ENCODE data around the gene CTNND2.

Gene CTNND2

DNA sequence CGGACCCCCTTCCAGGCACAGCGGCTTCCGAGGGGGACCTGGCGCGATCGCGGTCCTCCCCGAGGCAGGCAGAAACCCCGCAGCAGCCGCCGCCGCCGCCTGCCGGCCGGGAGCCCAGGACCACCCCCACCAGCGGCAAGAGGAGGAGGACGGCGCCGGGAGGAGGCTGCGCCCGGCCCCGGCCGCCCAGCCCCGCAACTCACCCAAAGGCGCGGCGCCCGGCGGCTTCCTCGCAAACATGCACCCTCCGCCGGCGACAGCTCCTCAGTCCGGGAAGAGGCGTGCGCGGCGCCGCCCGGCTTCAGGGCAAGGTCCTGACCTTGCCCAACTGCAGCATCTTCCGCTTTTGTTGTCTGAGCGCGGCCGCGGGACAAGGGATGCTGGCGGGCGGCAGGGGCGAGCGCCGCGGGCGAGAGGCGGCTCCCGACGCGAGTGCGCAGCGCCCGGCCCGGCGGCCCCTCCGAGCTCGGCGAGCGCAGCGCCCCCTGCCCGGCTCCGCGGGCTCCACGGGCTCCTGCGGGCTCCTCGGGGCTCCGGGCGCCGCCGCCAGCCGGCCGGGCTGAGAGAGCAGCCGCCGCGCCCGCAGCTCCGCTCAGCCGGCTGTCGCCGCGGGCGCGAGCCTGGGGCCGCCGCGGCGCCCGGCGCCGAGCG lies 507 bp downstream of the CTNND2 start:
- Histone ChIP-seq H3K27ac (peak overlapping the region; percentile 65), H3K9me3 (ENCODE audit: severe bottlenecking) (no peaks in the 10 kb centered on the region), H3K27me3 (ENCODE audit: insufficient read depth, low read depth, severe bottlenecking) (no peaks in the 10 kb centered on the region), H3K36me3 (no peaks in the 10 kb centered on the region), H3K4me3 (ENCODE audit: low read depth, low read length) (peak overlapping the region; percentile 84)
- peak; percentile 59 for DNase-seq
- TF ChIP-seq, protein P1, sequence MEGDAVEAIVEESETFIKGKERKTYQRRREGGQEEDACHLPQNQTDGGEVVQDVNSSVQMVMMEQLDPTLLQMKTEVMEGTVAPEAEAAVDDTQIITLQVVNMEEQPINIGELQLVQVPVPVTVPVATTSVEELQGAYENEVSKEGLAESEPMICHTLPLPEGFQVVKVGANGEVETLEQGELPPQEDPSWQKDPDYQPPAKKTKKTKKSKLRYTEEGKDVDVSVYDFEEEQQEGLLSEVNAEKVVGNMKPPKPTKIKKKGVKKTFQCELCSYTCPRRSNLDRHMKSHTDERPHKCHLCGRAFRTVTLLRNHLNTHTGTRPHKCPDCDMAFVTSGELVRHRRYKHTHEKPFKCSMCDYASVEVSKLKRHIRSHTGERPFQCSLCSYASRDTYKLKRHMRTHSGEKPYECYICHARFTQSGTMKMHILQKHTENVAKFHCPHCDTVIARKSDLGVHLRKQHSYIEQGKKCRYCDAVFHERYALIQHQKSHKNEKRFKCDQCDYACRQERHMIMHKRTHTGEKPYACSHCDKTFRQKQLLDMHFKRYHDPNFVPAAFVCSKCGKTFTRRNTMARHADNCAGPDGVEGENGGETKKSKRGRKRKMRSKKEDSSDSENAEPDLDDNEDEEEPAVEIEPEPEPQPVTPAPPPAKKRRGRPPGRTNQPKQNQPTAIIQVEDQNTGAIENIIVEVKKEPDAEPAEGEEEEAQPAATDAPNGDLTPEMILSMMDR (IDR thresholded peaks at IDR 0.05; ENCODE audit: low read depth, low read length) = 0 out of 2 replicates have a peak, but pooled peaks have one; percentile 12

DNA sequence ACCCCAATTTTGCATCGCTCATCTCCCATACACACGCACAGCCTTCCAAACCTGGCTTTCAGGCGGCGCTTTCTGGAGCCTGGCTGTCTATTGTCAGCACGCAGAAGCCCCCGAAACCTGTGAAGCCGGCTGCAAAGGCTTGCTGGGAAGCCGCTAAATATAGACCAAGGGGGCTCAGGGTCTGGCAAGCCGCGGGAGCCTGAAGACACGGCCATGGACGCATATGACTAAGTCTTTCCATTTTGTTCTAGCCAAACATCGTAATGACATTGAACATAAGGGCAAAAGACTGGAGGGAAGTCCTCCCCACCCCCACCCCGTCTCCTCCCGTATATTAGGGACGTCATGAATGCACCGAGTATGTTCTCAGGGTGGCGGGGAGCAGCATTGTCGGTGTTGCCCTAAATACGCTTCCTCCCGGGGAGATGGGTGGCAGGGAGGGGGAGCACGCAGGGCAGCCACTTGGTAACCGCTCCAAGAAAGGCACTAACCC lies 1.1 kb downstream of the CTNND2 start:
- no peaks in the 10 kb centered on the region for H3K36me3 ChIP-seq
- H3K27me3 ChIP-seq (ENCODE audit: insufficient read depth, low read depth, severe bottlenecking) = no peaks in the 10 kb centered on the region
- peak overlapping the region; percentile 84 for H3K4me3 ChIP-seq (ENCODE audit: low read depth, low read length)
- no peak for DNase-seq
- peak overlapping the region; percentile 65 for H3K27ac ChIP-seq
- TF ChIP-seq, protein P1 (IDR thresholded peaks at IDR 0.05; ENCODE audit: low read depth, low read length) = no peak
- no peaks in the 10 kb centered on the region for H3K9me3 ChIP-seq (ENCODE audit: severe bottlenecking)

DNA sequence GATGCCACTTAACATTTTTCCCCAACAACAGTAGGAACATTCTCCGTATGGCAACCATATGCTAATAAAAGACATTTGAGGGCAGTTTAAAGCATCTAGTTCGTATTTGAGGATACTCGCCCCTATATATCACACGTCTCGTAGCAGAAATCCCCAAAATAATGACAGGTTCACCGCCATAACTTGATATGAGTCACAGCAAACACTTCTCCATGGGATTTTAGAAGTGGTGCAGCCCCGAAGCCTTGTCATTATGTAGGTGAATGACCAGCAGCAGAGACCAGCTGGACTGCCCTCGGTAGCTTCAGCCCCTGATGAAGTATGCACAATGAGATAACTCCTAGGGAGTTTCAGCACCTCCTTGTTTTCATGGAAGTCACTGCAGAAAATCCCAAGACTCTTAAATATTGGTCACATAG lies 2.0 kb downstream of the CTNND2 start:
- Histone ChIP-seq H3K36me3 (no peaks in the 10 kb centered on the region), H3K27me3 (ENCODE audit: insufficient read depth, low read depth, severe bottlenecking) (no peaks in the 10 kb centered on the region), H3K4me3 (ENCODE audit: low read depth, low read length) (no peak overlapping the region), H3K27ac (no peak overlapping the region), H3K9me3 (ENCODE audit: severe bottlenecking) (no peaks in the 10 kb centered on the region)
- peak; percentile 21 for DNase-seq
- TF ChIP-seq, protein P1 (IDR thresholded peaks at IDR 0.05; ENCODE audit: low read depth, low read length) = no peak

DNA sequence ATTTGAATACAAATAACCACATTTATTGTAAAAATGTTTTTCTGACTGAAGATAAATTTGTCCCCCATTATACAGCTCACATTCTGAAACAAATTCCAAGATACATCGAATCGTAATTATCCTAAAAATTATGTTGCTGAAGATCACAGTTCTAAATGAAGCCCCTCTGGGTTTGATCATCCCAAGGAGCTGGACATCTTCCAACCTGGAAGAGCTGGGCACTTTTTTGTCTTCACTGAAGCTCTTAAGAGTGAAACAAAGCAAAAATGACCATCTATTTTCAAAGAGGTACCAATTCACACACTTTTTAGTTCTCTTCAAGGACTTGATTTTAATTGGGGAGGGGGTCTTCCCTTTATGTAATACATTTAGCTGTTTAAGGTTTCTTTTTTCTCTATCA lies 5.5 kb downstream of the CTNND2 start:
- TF ChIP-seq, protein P1 (IDR thresholded peaks at IDR 0.05; ENCODE audit: low read depth, low read length) = no peak

DNA sequence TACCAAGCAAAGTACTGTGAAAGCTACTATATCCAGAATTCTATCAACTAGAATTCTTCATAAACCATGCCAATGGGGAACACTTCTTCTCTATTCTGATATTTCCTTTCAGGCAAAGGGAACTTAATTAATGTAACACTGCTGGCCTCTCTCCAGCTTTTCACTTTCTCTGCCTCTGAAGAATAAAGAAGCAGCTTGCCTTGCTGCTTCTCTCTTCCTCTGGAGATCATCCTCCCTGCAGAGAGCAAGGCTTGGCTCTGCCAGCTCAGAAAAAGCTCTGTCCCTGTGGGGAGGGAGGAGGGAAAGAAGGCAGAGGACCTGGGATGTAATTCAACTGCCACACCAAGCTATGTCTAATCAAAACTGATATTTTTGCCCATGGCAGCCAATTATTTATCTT lies 6.5 kb downstream of the CTNND2 start:
- TF ChIP-seq, protein P1 (IDR thresholded peaks at IDR 0.05; ENCODE audit: low read depth, low read length) = no peak
- no peak for DNase-seq
- peaks cover 2% of the 10 kb centered on the region for H3K9me3 ChIP-seq (ENCODE audit: severe bottlenecking)
- H3K36me3 ChIP-seq = no peaks in the 10 kb centered on the region
- H3K4me3 ChIP-seq (ENCODE audit: low read depth, low read length) = no peak overlapping the region
- H3K27ac ChIP-seq = no peak overlapping the region
- no peaks in the 10 kb centered on the region for H3K27me3 ChIP-seq (ENCODE audit: insufficient read depth, low read depth, severe bottlenecking)

More for the DNA sequence above, 5.5 kb downstream of the CTNND2 start:
- Histone ChIP-seq H3K4me3 (ENCODE audit: low read depth, low read length) (no peak overlapping the region), H3K27ac (no peak overlapping the region), H3K27me3 (ENCODE audit: insufficient read depth, low read depth, severe bottlenecking) (no peaks in the 10 kb centered on the region), H3K9me3 (ENCODE audit: severe bottlenecking) (peaks cover 2% of the 10 kb centered on the region), H3K36me3 (no peaks in the 10 kb centered on the region)
- DNase-seq = no peak

DNA sequence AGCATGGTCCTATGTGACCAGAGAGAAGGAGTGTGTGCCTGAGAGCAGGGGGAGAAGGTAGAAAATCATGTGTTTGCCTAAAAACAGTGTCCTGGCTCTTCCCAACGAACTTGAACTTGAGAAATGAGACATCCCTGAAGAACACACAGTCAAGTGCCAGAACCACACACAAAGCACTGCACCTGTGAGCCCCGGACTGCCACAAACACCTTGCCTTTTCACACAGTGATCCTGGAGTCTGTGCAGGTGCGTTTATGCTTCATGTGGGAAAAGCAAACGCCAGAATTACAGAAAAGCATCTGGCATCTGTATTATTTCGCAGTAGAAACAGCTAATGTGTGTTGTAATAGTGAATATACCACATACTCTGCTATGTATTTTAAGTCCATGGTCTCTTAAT lies 9.3 kb downstream of the CTNND2 start:
- H3K27me3 ChIP-seq (ENCODE audit: insufficient read depth, low read depth, severe bottlenecking) = no peaks in the 10 kb centered on the region
- no peak overlapping the region for H3K27ac ChIP-seq
- H3K4me3 ChIP-seq (ENCODE audit: low read depth, low read length) = no peak overlapping the region
- H3K36me3 ChIP-seq = no peaks in the 10 kb centered on the region
- TF ChIP-seq, protein P1 (IDR thresholded peaks at IDR 0.05; ENCODE audit: low read depth, low read length) = no peak
- no peak for DNase-seq
- peaks cover 2% of the 10 kb centered on the region for H3K9me3 ChIP-seq (ENCODE audit: severe bottlenecking)
